NCI-H187 (cell line): ENCODE data around the gene PPARG.

Source experiments
- DNase-seq, 2 experiments: peaks; one replicate each; lab custom pipeline; 2025; lab: John Stamatoyannopoulos, UW

Gene PPARG

DNA sequence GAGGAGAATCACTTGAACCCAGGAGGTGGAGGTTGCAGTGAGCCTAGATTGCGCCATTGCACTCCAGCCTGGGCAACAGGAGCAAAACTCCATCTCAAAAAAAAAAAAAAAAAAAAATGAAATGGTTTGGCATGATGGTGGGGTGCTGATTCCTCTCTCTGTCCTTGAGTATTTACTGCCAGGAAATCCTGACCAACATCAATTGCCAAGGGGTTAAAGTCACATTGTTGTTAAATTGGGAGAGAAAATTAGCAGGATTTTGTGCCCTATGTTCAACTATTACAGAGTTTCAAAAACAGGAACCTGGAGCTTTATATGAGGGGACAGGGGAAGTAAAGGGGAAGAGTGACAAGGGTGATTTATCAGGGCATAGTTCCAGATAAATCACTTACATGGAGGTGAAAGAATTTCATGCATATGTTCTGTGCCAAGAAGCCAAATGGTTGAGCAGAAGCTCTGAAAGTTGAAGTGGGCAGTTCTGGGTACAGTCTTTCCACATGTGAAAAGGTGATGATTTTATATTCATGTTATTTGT is 124.9 kb downstream of the PPARG start:
- DNase-seq, result no peak

DNA sequence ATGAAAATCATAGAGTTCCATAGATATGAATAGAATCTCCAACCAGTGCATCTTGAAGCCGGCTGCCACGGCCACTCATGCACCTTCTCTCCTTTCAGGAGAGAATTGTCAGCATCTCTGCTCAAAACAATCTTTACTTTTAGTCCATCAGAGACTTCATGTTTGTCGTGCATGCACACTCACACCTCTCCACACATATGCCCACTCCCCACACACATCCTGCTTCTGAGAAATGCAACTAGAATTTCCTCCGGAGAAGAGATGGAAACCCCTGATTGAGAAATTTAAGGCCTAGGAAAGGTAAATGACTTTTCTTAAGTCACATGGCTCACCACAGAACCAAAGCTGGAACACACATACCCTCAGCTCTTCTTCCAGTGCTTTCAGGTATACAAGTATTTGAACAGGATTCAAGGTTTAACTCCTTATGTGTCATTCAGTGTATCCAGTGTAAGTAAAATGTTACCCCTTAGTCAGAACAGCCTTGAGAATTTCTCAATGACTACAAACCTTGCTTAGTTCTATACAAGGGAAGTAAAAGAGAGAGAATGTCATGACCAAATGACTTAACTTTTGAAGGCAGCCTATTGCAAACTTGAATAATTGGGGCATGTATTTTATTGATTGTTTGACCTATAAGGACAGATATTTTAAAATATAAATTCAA is 126.3 kb downstream of the PPARG start:
- no peak for DNase-seq

GRCh38 chr3:12416731-12417130 is 127.9 kb downstream of the PPARG start:
- DNase-seq, result no peak

DNA sequence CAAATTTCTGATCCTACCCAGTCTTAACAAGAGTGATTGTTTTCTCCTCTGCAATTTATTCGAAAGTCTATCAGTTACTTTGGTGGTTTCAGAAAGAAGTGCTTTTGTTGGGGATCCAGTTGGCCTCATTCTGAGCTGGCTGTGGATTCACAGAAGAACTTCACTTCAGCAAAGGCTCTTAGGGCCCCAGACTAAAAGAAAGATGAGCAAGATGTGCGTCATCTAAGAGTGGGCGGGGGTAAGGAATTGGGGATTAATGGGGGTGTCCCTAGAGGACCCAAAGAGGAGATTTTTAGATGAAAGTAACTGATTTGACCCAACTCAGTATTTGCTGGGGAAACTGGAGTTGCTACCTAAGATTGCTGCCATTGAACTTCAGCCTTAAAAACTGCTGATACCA is 131.5 kb downstream of the PPARG start:
- no peak for DNase-seq

- no peak for DNase-seq
These were observed 132.3 kb downstream of the PPARG start for GRCh38 chr3:12421132-12421531.

DNA sequence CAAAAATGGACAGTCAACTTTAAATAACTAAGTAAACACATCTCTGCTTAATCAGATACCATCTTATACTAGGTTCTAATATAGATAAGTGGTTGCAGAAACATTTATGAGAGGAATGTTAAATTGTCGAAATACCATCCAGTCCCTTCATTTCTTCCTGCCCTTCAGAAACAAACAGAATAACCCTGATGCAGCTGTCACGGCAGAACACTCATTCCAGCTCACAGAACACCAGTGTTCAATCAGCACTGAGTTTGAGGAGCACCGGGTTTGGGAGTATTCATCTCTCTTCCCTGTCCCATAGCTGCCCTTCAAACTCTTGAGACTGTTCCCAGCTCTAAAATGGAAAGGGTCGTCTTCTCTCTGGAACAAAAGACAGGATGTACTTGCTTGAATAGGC is 134.3 kb downstream of the PPARG start:
- DNase-seq, result no peak

DNA sequence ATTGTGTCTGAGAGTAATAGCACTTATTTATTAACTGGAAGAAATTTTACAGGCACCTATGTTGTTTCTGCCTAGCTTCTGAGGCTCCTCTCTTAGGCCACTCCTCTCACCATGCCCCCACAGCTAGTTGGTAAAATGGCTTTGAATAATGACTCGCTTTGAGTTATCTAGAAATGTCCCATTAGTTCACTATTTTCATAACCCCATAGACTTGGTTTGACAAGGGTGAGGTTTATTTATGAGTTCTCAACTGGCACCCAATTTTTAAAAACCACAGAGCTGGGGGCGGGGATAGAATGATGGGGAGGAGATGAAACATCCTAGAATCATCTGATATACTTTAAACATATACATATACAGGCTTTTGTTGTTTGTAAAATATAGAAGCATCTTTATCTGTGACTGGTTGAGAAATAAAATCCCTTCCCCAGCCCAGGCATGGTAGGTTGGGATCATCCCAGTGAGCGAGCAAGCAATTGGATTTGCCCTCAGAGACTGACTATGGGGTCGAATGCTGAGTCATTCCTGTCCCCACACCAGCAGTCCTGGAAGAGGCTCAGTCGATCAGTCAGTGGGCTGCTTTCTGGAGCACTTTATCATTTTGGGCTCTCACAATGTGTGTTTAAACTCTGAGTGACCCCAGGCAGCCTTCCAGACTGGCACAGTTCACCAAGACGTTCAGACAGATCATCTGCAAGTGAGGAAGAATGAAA is 135.2 kb downstream of the PPARG start:
- no peak for DNase-seq

DNA sequence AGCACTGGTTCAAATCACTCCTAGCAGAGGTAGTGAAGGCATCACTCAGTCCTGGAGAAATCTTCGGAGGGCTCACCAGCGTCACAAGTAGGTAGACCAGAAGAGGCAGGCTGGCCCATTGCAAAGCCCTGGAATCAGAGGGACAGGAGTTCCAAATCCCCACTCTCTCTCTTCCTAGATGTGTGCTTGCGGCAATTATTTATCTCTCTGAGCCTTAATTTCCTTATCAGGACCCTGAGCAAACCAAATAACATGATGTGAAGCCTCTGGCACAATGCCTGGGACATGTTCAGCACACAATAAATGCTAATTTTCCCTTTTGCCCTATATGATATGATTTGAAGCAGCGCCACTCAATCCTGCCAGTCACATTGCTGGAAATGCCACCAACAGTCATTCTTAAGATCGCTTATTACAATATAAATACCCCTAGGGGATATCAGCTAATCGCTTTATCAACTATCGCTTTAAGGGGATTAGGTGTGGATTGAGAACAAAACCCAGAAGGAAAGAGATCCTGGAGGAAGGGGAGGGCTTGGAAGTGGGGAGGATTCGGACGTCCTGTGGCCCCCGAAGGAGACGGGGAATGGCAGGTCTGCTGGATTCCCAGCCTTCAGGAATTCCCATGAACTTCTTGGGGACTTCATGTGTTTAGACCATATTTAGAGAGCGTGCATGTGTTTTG is 135.9 kb downstream of the PPARG start:
- no peak for DNase-seq

GRCh38 chr3:12425850-12426579 is 137.1 kb downstream of the PPARG start:
- DNase-seq, result no peak

- DNase-seq, result no peak
These were observed 138.7 kb downstream of the PPARG start for GRCh38 chr3:12427551-12427950.

DNA sequence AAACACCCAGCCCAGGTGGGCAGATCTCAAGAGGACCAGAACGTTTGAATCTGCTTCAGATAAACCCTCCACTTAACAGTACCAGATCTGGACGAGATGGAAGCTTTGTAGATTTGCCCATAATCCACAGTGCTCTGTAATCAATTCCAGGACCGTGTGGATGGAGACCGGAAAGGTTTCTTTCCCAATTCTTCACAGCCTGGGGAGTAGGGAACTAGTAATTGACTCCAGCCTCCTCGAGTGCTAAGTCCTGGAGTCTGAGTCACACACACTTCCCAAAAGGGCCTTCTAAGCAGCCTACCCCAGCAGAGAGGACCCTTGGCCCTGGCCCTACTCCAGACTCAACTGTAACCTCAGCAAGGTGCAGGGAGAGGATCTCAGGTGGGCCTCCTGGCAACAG is 139.3 kb downstream of the PPARG start:
- no peak for DNase-seq

- DNase-seq, result no peak
These were observed 141.2 kb downstream of the PPARG start for GRCh38 chr3:12430086-12430485.

DNA sequence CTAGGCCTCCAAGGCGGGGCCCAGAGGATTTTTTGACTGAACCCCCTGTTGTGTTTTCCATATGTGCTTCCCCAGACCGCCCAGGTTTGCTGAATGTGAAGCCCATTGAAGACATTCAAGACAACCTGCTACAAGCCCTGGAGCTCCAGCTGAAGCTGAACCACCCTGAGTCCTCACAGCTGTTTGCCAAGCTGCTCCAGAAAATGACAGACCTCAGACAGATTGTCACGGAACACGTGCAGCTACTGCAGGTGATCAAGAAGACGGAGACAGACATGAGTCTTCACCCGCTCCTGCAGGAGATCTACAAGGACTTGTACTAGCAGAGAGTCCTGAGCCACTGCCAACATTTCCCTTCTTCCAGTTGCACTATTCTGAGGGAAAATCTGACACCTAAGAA is 145.0 kb downstream of the PPARG start:
- no peak for DNase-seq

DNA sequence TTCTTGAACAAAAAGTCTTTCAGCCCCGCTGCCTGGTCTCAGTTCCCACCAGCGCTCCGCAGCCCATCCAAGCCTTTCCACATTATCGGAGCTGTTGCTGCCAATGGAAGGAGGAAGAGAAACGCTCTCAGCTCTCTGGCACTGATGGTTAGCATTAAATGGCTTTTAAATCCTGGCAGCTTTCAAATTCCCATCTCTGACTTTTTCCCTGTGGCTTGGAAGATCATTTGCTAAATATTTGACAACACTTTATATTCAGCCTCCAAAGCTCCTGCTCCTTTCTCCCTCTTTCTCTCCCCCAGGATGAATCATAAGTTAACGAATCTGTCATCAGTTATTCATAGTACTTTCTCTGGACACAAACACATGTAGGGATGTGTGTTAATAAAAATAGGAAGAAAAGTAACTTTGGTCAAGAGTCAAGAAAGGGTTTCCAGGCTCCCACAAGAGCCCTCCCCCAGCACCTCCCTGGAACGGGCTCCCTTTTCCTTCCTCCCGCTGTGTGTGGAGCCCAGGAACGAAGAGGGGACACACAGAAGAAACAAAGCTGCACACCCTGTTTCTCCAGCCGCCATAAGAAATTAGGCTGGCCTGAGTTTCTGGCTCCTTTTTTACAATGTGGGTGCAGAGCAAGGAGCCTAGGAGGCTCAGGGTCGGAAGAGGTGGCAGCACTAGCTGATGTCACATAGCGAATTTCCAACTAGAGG is 147.8 kb downstream of the PPARG start:
- no peak for DNase-seq

- DNase-seq, result no peak
These were observed 148.3 kb downstream of the PPARG start for GRCh38 chr3:12437221-12437605.

GRCh38 chr3:12437861-12438260 is 149.0 kb downstream of the PPARG start:
- no peak for DNase-seq

DNA sequence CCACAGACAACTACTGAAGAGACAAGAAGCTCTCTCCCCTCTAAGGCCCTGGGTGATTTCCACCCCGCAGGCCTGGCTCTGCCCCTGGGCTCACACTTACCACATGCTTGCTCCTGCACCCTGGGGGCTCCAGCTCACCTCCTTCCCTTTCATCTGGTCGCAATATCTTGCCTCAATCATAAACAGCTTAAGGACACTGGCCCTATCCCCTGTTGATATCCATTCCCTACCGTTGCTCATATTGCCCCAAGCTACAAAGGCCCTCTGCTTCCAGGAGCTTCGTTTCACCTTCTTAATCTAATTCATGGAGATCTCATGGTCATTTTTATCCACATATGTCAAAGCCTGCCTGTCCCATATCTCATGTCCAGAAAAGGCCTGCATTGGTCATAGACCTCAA is 149.4 kb downstream of the PPARG start:
- no peak for DNase-seq

- DNase-seq, result no peak
These were observed 150.5 kb downstream of the PPARG start for GRCh38 chr3:12439161-12439940.

GRCh38 chr3:12440927-12441714 is 152.3 kb downstream of the PPARG start:
- no peak for DNase-seq
